ENCODE results near the gene BAHCC1. TPM values are rescaled to one million over a fixed set of nuclear protein-coding genes. Genes with fewer than 3 reads are reported as not detected.

Gene BAHCC1
- total RNA-seq, 3 donors from 2014 or later: 7.4 to 17.0 (median 11.7) TPM

- intact Hi-C loops (cut with DNase I; ENCODE audit: low total_unique reads): loop anchor here (5.0 kb wide), 1 partner anchor 1548 kb away; the partner anchor contains the start of gene CBX4
- Histone ChIP-seq H3K27ac (peak overlapping the region in 1 of 2 donors; percentile 96), H3K4me3 (no peak overlapping the region), H3K9me3 (no peaks in the 10 kb centered on the region), H3K4me1 (peaks cover 5 to 6% of the 10 kb centered on the region in 2 donors), H3K27me3 (no peaks in the 10 kb centered on the region), H3K36me3 (no peaks in the 10 kb centered on the region)
- DNase-seq (ENCODE audit: low spot score in 2 of 2): no peak
- TF ChIP-seq CTCF (IDR thresholded peaks at IDR 0.05) (no peak), POLR2AphosphoS5 (IDR thresholded peaks at IDR 0.05) (no peak), POLR2A (IDR thresholded peaks at IDR 0.05) (no peak)
These were observed 9.7 kb upstream of the BAHCC1 start for GRCh38 chr17:81385320-81386111.

DNA sequence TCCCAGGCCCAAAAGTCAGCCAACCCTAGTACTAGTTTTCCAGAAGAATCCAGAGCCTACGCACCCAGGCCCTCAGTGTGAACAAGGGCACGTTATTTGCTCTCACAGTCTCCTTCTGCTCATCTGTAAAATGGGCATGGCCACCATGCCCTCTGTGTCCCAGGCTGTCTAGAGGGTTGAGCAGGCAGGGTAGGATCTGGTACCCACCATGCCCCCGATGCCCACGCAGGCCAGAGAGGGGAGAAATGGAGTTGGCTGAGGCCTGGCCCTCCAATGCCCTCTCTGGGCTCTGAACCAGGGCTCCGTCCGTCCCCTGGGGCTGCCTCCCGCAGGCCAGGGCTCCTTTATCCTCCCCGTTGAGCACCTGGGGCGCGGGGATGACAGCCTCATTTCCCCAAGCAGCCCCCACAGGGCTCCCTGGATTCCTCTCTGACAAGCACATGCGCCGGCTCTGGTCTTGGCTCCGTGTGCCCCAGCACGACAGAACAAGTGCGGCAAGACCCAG is 9.1 kb upstream of the BAHCC1 start:
- Histone ChIP-seq H3K4me1 (peaks cover 5 to 6% of the 10 kb centered on the region in 2 donors), H3K9me3 (no peaks in the 10 kb centered on the region), H3K4me3 (peak overlapping the region; percentile 75 to 94 (median 87)), H3K27me3 (no peaks in the 10 kb centered on the region), H3K27ac (peak overlapping the region; percentile 94 to 96), H3K36me3 (no peaks in the 10 kb centered on the region)
- no peak for TF ChIP-seq POLR2AphosphoS5 (IDR thresholded peaks at IDR 0.05)
- intact Hi-C loops (cut with DNase I; ENCODE audit: low total_unique reads): loop anchor here (5.0 kb wide), 1 partner anchor 1549 kb away; the partner anchor contains the start of gene CBX4
- no peak for DNase-seq (ENCODE audit: low spot score in 2 of 2)

DNA sequence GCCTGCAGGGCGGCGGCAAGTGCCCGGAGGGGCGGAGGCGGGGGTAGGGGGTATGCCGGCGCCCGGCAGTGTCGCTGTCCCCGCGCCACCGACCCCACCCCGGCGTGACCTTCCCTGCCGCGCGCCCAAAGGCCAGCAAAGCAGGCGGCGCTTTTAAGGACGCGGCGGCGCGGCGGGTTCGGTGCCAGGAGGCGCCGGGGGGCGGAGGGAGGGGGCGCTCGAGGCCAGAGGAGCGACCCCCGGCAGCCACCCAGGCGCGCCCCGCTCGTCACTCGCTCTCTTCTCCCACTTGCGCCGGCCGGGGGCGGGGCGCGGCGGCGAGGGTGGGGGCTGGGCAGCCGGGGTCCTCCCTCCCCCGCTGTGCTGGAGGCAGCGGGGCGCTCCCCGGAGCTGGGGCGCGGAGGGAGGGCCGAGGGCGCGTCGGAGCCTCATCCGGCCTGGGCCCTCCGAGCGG is 8.6 kb upstream of the BAHCC1 start:
- H3K4me1 ChIP-seq: peaks cover 5 to 6% of the 10 kb centered on the region in 2 donors
- intact Hi-C loops (cut with DNase I; ENCODE audit: low total_unique reads): loop anchor here (5.0 kb wide), 1 partner anchor 1549 kb away; the partner anchor contains the start of gene CBX4

DNA sequence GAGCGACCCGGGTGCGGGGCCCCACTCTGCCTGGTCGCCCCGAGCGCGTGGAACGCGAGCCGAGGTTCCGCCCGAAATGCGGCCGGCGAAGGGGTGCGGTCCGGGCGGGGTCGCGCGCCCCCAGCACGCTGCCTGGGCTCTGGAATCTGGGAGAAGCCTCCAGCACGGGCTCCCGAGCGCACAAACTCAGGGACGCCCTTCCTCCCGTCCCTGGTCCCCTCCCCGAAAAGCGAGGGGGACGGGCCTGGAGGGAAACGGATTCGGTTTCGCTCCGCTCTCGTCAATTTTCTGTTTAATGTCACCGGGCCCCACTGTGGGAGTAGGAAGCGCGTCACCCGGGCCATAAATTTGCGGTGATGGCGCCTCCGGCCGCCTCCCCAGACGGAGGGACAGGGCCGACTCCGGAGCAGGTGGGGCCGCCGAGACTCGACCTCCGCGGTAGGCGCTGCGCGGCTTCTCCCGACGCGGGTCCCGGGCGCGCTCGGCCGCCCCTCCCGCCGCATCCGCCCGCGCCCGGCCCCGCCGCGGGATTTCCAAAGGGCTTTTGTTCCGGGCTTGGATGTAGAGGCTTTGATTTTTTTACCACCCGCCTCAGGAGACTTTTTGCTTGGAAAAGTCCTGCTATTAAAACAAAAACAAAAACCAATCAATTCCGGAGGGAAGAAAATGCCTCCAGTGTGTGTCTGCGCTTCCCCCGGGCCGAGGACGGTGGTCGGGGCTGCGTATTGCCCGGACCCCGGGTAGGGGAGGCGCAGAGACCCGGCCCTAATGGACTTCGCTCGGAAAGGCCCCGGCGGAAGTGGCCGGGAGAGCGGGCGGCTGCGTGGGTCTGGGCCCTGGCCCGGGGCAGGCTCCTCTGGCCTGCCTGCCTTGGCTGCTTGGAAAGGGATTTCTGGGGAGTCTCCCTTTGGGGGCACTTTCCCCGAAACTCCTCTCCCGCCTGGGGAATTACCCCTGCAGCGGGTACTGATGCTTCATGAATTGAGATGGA is 7.9 kb upstream of the BAHCC1 start:
- no peaks in the 10 kb centered on the region for H3K36me3 ChIP-seq
- no peak for DNase-seq (ENCODE audit: low spot score in 2 of 2)
- H3K27ac ChIP-seq: peak overlapping the region; percentile 94 to 96
- no peaks in the 10 kb centered on the region for H3K9me3 ChIP-seq
- intact Hi-C loops (cut with DNase I; ENCODE audit: low total_unique reads): loop anchor here (5.0 kb wide), 1 partner anchor 1550 kb away; the partner anchor contains the start of gene CBX4
- H3K4me1 ChIP-seq: peaks cover 5 to 6% of the 10 kb centered on the region in 2 donors
- TF ChIP-seq CTCF (IDR thresholded peaks at IDR 0.05): no peak
- TF ChIP-seq POLR2AphosphoS5 (IDR thresholded peaks at IDR 0.05): peak in 2 of 3 donors; percentile 36 to 57
- peak; percentile 12 for TF ChIP-seq POLR2A (IDR thresholded peaks at IDR 0.05)
- peak overlapping the region; percentile 75 to 94 (median 87) for H3K4me3 ChIP-seq
- H3K27me3 ChIP-seq: no peaks in the 10 kb centered on the region

More for the DNA sequence above, 8.6 kb upstream of the BAHCC1 start:
- no peaks in the 10 kb centered on the region for H3K36me3 ChIP-seq
- no peaks in the 10 kb centered on the region for H3K9me3 ChIP-seq
- no peak for DNase-seq (ENCODE audit: low spot score in 2 of 2)
- H3K27ac ChIP-seq: peak overlapping the region; percentile 94 to 96
- peak overlapping the region; percentile 75 to 94 (median 87) for H3K4me3 ChIP-seq
- no peaks in the 10 kb centered on the region for H3K27me3 ChIP-seq
- no peak for TF ChIP-seq POLR2A (IDR thresholded peaks at IDR 0.05)
- TF ChIP-seq CTCF (IDR thresholded peaks at IDR 0.05): no peak
- no peak for TF ChIP-seq POLR2AphosphoS5 (IDR thresholded peaks at IDR 0.05)

GRCh38 chr17:81388091-81388611 is 7.1 kb upstream of the BAHCC1 start:
- H3K9me3 ChIP-seq: no peaks in the 10 kb centered on the region
- no peak for TF ChIP-seq POLR2AphosphoS5 (IDR thresholded peaks at IDR 0.05)
- TF ChIP-seq POLR2A (IDR thresholded peaks at IDR 0.05): no peak
- no peak for TF ChIP-seq CTCF (IDR thresholded peaks at IDR 0.05)
- H3K27ac ChIP-seq: peak overlapping the region; percentile 94 to 96
- no peaks in the 10 kb centered on the region for H3K36me3 ChIP-seq
- H3K27me3 ChIP-seq: no peaks in the 10 kb centered on the region
- peak overlapping the region; percentile 75 to 94 (median 87) for H3K4me3 ChIP-seq
- DNase-seq (ENCODE audit: low spot score in 2 of 2): no peak
- H3K4me1 ChIP-seq: peaks cover 5 to 6% of the 10 kb centered on the region in 2 donors
- intact Hi-C loops (cut with DNase I; ENCODE audit: low total_unique reads): loop anchor here (5.0 kb wide), 1 partner anchor 1551 kb away; the partner anchor contains the start of gene CBX4
